SH-SY5Y (cell line): ENCODE results near the gene ITGB3.

Experiments used
- GATA2 ChIP-seq: IDR thresholded peaks from 2 replicates; pipeline ENCODE4 v1.6.1; 2011; ENCODE audit warnings: mild to moderate bottlenecking, low read depth, low read length
- GATA3 ChIP-seq: IDR thresholded peaks from 2 replicates; pipeline ENCODE4 v1.6.1; 2011; ENCODE audit warnings: low read depth, mild to moderate bottlenecking, low read length, moderate library complexity

DNA sequence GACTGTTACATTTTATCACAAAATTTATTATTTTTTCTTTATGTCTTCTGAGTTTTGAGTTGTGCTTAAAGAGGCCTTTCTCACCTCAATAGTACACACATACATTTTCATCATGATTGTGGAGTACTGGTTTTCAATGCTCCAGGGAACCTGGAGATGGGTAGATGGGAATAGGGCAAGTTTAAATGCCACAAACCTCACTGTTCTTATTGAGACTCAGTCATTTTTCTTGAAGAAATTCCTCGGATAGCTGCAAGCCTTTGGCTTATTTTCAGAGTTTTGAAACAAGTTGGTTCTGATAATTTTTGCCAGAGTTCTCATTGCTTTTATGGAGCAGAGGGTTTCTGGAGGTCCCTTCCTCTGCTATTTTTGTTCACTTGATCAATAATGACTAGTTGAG lies 105.0 kb downstream of the ITGB3 start:
- TF ChIP-seq GATA2 = no peak
- no peak for TF ChIP-seq GATA3
